Lower lobe of right lung (tissue), 2 donors: ENCODE measurements around the gene MGMT. TPM values are rescaled to one million over a fixed set of nuclear protein-coding genes. Genes with fewer than 3 reads are reported as not detected.

Experiments
- ATAC-seq, 2 donors: fragments of 200-7000 bp; cut with Tn5 transposase; one replicate each; pipeline ENCODE4 v1.9.1; 2020 to 2022; ENCODE audit warnings: mild to moderate bottlenecking in 2 of 2, moderate library complexity in 2 of 2
- DNase-seq: peaks from one replicate; pipeline ENCODE4 v3.0.0-alpha.2; 2020
- H3K27ac ChIP-seq: fragments of 200-600 bp; one replicate; pipeline ENCODE4 v1.8.0; 2022
- H3K27me3 ChIP-seq: fragments of 200-600 bp; one replicate; pipeline ENCODE4 v1.8.0; 2022; ENCODE audit warnings: low read depth
- H3K36me3 ChIP-seq: fragments of 200-600 bp; one replicate; pipeline ENCODE4 v1.8.0; 2022; ENCODE audit warnings: mild to moderate bottlenecking
- H3K4me1 ChIP-seq: fragments of 200-600 bp; one replicate; pipeline ENCODE4 v1.8.0; 2022
- H3K4me3 ChIP-seq: fragments of 200-600 bp; one replicate; pipeline ENCODE4 v1.8.0; 2022; ENCODE audit warnings: mild to moderate bottlenecking
- H3K9me3 ChIP-seq: fragments of 200-600 bp; one replicate; pipeline ENCODE4 v1.8.0; 2022
- intact Hi-C: fragments of 100-400 bp; cut with DNase I; formaldehyde crosslinking; loops from one replicate; pipeline ENCODE4 v1.11.0; 2022
- total RNA-seq: library from RNA; stranded (reverse); fragmentation: NEBNext Ultra II Directional; extraction: Animal tissue kit (Norgen Biotek cat#: 25700); gene quantifications from one replicate; pipeline ENCODE4 v1.2.1, GENCODE V29; 2021
- TF ChIP-seq, protein P1 (sequence below): fragments of 200-600 bp; IDR thresholded peaks from one replicate; pipeline ENCODE4 v1.8.0; 2022; ENCODE audit warnings: antibody characterized with exemption, mild to moderate bottlenecking
- donor health status: DM: no; HTN: yes; CAD: no; lungs with severe emphysema.

Gene MGMT
- total RNA-seq, 1 donor from 2014 or later = 19.9 TPM

DNA sequence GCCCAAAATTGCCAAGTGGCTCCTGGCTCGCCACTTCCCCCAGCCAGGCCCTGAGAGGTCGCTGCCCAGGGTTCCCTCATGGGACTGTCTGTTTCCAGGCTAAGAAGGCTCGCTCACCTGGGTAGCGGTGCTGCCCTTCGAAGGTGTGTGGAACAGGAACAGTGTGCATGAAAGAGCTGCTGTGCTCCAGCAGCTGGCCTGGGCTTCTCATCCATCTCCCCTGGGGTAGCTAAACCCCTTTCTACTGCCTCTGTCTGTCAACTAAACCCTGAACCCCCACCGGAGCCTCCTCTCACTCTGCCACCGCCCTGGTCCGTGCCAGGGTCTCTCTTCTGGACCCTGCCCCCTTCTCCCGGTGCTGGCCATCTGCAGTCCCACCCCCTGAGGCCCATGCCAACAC, 344.2 kb downstream of the MGMT start:
- Histone ChIP-seq H3K4me3 (no peak overlapping the region), H3K9me3 (no peaks in the 10 kb centered on the region), H3K4me1 (no peaks in the 10 kb centered on the region), H3K36me3 (no peaks in the 10 kb centered on the region), H3K27me3 (no peaks in the 10 kb centered on the region), H3K27ac (no peak overlapping the region)
- DNase-seq (no peak), ATAC-seq (no peak)
- intact Hi-C loops = no loop called here
- TF ChIP-seq, protein P1, sequence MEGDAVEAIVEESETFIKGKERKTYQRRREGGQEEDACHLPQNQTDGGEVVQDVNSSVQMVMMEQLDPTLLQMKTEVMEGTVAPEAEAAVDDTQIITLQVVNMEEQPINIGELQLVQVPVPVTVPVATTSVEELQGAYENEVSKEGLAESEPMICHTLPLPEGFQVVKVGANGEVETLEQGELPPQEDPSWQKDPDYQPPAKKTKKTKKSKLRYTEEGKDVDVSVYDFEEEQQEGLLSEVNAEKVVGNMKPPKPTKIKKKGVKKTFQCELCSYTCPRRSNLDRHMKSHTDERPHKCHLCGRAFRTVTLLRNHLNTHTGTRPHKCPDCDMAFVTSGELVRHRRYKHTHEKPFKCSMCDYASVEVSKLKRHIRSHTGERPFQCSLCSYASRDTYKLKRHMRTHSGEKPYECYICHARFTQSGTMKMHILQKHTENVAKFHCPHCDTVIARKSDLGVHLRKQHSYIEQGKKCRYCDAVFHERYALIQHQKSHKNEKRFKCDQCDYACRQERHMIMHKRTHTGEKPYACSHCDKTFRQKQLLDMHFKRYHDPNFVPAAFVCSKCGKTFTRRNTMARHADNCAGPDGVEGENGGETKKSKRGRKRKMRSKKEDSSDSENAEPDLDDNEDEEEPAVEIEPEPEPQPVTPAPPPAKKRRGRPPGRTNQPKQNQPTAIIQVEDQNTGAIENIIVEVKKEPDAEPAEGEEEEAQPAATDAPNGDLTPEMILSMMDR = no peak

DNA sequence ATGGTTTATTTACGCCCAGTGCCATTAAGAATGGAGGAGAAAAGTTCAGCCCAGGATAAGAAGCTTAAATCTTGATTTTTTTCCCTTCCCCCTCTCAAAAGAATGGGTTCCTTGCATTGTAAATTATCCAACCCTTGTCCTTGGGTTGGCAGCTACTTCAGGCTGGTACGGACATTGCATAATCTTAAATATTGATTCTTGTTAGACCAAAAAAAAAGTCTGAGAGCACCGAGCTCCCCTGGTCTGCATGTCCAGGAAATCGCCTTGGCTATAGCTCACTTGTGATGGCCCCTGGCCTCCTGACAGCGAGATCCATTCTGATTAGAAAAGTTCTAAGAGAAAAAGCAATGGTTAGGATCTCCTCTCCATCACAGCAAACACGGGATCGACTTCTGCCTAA, 345.4 kb downstream of the MGMT start:
- H3K36me3 ChIP-seq = no peaks in the 10 kb centered on the region
- ATAC-seq (no peak), DNase-seq (no peak)
- H3K4me1 ChIP-seq = no peaks in the 10 kb centered on the region
- H3K27ac ChIP-seq = no peak overlapping the region
- intact Hi-C loops = no loop called here
- TF ChIP-seq, protein P1 = no peak
- no peaks in the 10 kb centered on the region for H3K27me3 ChIP-seq
- no peak overlapping the region for H3K4me3 ChIP-seq
- H3K9me3 ChIP-seq = no peaks in the 10 kb centered on the region

DNA sequence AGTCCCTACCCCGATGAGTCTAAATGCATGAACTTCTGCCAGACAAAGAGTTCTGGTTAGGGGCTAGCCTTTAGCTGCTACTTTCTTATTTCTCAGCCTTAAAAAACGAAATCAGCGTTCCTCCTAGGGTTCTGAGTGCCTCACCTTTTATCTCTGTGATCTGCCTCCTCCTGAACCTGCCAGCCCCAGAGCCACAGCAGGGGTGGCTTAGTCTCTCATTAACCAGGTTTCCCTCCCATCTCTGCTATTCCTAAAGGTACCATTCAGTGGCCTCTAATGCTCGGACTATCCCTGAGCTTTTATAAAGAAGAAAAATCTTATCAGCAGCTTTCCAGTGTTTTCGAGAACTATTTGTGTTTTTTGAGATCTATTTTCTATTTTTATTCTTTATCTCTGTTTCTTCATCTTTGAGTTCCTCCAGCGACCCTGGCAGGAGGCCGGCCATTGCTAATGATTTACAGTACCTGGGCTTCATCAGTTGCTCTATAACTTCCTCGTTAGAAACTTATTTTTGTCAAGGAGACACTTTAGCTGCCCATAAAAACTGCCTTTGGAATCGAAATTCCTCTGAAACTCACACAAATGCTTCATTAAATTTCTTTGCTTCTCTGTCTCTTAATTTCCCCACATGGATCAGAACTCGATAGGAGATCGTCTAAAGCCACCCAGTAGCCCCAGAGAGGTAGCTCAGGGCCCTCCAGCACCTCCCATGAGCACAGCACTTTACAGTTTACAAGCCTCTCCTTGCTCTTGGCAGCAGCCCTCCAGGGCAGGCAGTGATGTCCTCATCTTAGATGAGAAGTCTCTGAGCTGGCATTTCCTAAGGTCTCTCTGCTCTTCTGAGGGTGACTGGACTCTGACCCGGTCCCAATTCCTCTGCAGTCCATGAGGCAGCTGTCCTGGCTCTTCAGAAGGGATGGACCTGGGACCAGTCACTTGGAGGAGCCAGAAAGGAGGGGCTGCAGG, 347.9 kb downstream of the MGMT start:
- Histone ChIP-seq H3K36me3 (no peaks in the 10 kb centered on the region), H3K9me3 (no peaks in the 10 kb centered on the region), H3K27ac (no peak overlapping the region), H3K27me3 (no peaks in the 10 kb centered on the region), H3K4me1 (no peaks in the 10 kb centered on the region), H3K4me3 (no peak overlapping the region)
- intact Hi-C loops = no loop called here
- TF ChIP-seq, protein P1 = no peak
- ATAC-seq = peak; percentile 12 to 31
- DNase-seq = no peak

DNA sequence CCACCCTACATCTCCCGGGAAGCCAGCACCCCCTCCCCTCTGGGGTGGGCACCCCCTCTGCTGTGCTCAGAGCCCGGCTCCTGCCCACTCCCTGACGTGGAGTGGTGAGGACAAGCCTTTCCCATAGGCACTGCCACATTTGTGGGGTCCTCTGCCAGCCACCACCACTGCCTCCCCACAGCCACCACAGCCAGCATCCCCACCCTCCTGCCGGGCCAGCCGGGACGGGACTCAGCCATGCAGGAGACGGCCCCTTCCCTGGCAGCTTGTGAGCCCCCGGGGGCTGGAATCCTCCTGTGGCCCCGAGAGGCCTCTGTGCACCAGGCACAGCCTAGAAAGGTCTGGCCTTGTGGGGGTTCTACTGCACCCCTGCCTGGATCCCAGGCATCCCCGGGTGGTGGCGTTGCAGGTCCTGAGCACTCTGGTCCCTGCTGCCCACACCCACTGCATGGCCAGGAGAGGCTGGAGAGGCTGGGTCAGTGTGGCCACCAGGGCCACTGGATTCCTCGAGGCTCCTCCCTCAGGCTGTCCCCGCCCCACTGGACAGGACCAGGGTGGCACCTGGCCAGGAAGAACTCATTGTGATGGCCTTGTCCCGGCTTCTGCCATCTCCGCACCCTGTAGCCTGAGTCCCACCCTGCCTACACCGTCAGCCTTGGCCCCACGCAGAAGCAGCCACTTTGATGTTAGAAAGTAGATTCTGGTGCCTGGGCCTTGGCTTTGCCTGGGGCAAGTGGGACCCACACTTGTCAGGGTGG, 349.0 kb downstream of the MGMT start:
- H3K4me3 ChIP-seq = no peak overlapping the region
- no peaks in the 10 kb centered on the region for H3K9me3 ChIP-seq
- no peak overlapping the region for H3K27ac ChIP-seq
- peak in 1 of 2 donors; percentile 29 for ATAC-seq
- H3K36me3 ChIP-seq = no peaks in the 10 kb centered on the region
- intact Hi-C loops = no loop called here
- TF ChIP-seq, protein P1 = no peak
- H3K4me1 ChIP-seq = no peaks in the 10 kb centered on the region
- DNase-seq = no peak
- H3K27me3 ChIP-seq = no peaks in the 10 kb centered on the region

DNA sequence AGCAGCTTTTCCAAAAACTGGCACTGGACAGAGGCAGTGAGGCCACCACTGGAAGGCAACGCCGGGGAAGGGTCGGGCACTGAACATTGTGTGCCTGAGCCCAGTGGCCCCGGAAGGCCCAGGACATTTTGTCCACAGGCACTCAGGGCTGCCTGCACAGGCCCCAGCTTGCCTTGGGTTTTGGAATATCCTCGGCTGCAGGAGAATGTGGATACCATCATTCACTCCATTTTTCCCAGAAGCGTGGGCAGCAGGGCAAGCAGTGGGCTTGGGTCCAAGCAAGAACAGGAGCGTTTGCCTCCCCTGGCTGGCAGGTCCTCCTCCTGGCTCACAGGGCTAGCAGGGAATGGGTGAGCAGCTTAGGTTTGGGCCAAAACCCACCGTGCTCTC, 349.6 kb downstream of the MGMT start:
- Histone ChIP-seq H3K36me3 (no peaks in the 10 kb centered on the region), H3K4me1 (no peaks in the 10 kb centered on the region), H3K27ac (no peak overlapping the region), H3K4me3 (no peak overlapping the region), H3K27me3 (no peaks in the 10 kb centered on the region), H3K9me3 (no peaks in the 10 kb centered on the region)
- DNase-seq (no peak), ATAC-seq (no peak)
- intact Hi-C loops = no loop called here
- TF ChIP-seq, protein P1 = no peak
